GOT3 (cell line): ENCODE measurements around the gene NRXN3.

Experiments
- DNase-seq: peaks from one replicate; lab custom pipeline; 2025; ENCODE audit warnings: mixed read lengths; lab: John Stamatoyannopoulos, UW

Gene NRXN3

GRCh38 chr14:78243187-78243586 lies 73.0 kb downstream of the NRXN3 start:
- no peak for DNase-seq

DNA sequence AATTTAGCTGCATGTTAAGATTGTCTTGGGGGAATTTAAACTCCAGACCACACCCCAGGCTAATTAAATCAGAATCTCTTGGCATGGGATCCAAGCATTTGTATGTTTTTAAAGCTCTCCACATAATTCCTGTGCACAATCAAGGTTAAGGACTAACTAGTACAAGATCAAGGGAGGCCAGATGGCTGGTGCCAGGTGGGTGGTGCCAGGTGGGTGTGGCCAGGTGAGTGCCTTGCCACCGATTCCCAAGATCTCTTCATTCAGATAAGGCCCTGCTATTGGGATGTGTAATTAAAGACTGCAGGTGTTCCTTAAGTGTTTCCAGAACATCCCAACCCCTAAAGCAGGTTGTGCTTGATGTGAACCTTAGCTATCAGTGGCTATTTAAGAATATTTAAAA lies 75.1 kb downstream of the NRXN3 start:
- no peak for DNase-seq

- DNase-seq = no peak
Measured at GRCh38 chr14:78248501-78249090, 78.4 kb downstream of the NRXN3 start.

DNA sequence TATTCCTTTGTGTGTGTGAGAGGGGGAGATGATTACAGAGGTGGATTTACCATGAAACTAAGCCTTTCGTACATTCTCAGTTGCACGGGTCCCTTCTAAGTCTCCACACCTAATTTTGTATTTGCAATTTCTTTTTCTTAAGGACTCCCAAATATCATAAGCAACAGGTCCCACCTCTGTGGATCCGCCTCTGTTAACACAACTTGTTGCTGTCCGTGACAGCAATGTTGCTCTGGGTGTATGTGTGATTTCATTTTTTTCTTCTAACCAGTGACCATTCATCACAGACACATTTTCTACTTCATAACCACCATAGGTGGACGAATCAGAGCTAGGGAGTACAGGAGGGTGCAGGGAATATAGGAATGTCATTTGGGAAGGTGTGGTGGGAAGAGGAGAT lies 81.1 kb downstream of the NRXN3 start:
- no peak for DNase-seq

DNA sequence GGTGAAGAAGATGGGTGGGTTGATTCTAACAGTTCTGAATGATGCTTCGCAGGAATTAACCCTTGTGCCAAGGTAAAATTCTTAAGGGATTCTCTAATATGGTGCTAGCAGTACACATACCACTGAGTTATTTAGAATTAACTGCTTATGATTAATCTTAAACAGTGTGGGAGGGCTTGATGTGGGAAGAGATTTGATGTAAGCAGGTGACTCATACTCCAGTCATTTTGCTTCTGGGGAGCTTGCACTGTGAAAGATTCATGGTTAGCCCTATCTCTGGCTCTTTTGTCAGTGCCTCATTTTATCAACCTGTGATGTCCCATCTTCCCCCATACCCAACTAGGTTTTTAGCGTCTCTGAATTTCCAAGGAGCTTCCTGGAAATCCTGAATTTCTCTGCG lies 83.8 kb downstream of the NRXN3 start:
- no peak for DNase-seq

GRCh38 chr14:78254911-78255461 lies 84.8 kb downstream of the NRXN3 start:
- DNase-seq = no peak

DNA sequence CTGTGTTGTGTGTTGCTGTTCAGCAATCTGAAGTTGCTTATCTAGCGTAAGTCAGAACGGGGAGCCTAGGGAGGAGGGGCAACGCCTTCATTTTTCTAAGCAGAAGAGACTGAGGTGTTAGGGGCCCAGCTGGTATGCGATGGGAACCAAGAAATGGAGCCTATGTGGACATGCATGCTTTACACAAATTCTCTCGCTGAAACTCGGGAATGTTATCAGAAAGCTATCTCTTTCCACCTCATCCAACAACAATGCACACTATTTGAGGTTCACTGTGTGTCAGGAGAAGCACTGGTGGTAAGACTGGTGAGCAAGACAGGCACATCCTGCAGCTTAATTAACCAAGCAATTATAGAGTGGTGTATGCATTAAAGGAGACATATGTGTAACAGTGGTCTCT lies 89.7 kb downstream of the NRXN3 start:
- DNase-seq = no peak

GRCh38 chr14:78278464-78279250 lies 108.5 kb downstream of the NRXN3 start:
- no peak for DNase-seq

DNA sequence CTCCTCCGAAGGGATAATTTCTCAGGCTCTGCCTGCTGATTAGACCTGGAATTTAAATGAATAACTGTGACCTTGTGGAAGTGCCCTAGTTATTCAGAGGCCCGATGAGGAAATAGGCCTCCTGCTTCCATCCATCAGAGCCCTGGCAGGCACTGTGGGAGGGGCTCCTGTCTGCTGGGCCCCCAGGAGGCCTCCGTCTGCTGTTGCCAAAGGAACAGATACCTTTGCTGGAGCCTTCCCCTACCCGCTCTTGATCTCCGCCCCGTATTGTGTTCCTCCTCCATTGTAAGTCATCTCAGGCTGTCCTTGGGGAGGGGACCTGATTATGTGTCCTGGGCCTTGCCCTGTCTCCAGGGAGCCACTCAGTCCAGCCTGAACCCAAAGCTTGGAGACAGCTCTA lies 112.3 kb downstream of the NRXN3 start:
- no peak for DNase-seq

- DNase-seq = no peak
Measured at GRCh38 chr14:78286210-78286609, 116.0 kb downstream of the NRXN3 start.

- DNase-seq = no peak
Measured at GRCh38 chr14:78292003-78292402, 121.8 kb downstream of the NRXN3 start.

DNA sequence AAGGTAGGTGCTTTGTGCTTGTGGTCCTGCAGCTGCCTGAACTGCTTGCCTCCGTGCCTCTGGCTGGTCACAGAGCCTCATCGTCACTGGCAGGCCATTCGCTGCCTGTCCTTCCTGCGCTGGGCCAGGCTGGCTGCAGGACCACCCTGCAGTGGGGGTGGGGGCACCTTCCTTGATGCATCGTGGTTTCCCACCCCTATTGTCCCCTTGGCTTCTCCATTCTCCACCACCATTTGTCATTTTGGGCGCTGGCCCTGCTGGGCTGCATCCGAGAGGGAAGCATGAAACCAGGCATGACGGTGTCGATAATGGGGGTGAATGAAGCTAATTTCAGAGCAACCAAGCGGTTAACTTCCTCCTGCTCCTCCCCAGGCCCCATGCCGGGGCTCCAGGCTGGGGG lies 127.7 kb downstream of the NRXN3 start:
- DNase-seq = no peak

GRCh38 chr14:78298298-78298697 lies 128.1 kb downstream of the NRXN3 start:
- DNase-seq = no peak

DNA sequence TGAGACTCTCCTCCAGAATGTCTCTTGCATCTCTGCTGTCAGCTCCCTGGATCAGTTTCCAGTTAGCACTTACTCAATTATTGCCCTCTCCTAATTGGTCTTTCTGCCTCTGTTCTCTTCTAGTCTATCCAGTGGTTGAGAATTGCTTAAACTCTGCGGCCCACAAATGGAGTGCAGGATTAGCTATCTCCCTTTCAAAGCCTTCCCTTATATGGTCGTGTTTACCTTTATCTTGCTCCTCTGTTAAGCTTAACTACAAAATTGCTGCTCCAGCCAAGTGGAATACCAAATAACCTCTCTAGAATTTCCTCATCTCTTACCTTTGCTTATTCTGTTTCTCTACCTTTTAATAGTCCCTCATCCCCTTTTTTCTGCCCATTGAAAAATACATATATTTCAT lies 132.7 kb downstream of the NRXN3 start:
- no peak for DNase-seq

- DNase-seq = no peak
Measured at GRCh38 chr14:78307671-78308070, 137.5 kb downstream of the NRXN3 start.

GRCh38 chr14:78308079-78308478 lies 137.9 kb downstream of the NRXN3 start:
- no peak for DNase-seq

DNA sequence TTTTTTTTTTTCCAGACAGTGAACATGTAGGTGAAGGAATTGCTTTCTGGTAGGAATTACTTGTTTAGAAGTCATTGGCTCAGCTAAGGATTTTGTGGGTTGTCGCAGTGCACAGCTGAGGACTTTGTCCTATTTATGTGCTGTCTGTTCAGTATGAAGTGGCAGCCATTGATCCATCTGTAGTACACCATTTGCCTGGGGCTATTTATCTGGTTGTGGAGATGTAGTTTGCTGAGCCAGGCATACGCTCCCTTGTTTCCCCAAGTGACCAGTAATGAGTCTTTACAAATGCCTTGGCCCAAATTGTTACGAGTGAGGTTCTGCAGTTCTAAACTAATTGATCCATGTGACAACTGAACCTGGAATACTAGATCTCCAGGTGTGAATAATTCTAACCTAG lies 140.1 kb downstream of the NRXN3 start:
- no peak for DNase-seq

- no peak for DNase-seq
Measured at GRCh38 chr14:78313499-78313898, 143.3 kb downstream of the NRXN3 start.

GRCh38 chr14:78314484-78314883 lies 144.3 kb downstream of the NRXN3 start:
- DNase-seq = no peak

DNA sequence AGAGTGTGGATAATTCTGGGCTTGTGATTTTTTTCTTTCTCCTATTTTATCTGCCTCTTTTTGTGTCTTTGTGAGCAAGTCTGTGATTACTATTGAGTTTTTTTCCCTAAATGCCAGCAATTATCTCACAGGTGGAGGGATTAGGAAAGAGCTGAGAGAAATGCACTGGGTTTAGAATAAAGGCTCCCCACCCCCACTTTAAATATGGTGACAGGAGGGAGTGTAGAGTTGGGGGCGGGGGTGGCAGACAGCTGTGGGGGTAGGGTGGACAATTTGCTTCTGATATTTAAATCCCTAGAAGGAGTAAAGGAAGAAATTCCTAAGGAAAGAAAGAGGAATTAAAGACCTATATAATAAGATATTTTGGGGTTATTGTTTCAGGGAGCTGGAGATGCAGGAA lies 145.9 kb downstream of the NRXN3 start:
- no peak for DNase-seq

- no peak for DNase-seq
Measured at GRCh38 chr14:78316786-78317185, 146.6 kb downstream of the NRXN3 start.

GRCh38 chr14:78319406-78319805 lies 149.2 kb downstream of the NRXN3 start:
- no peak for DNase-seq

DNA sequence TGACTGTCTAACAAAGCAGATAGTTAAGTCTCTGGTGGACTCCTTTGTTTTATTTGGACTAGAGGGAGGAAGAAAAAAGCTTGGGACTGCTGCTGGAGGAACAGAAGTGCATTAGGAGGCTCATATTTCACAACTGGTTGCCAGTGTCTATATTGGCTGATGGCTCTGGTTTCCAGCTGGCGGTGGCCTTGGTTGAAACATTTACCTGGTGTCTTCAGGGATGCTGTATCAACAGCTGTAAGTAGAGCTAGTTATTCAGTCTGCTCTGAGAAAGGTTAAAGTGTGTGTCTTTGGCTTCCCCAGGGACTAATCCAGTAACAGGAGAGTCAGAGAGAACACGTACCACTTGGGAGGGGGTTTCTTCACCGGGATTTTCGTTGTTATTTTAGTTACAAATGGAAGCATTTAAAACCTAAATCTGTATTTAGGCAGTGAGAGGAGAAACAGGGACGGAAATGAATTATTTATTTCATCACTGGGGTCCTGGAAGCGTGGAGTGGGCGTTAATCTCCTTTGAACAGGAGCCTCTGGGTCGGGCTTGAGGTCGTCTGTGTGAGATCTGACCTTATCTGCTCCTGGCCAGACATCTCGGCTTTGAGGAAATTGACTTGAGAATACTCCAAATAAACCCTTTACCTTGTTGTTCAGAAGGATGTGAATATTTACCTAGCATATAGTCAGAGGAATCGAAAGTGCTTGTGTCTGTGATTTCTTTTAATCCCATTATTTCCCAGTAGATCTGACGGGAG lies 149.9 kb downstream of the NRXN3 start:
- DNase-seq = no peak
